Measurements from ENCODE around the gene FOXO1.

Gene FOXO1

GRCh38 chr13:40572961-40573360, 93.5 kb downstream of the FOXO1 start:
- DNase-seq: no peak

GRCh38 chr13:40571338-40571963, 95.0 kb downstream of the FOXO1 start:
- DNase-seq: no peak

GRCh38 chr13:40570930-40571329, 95.5 kb downstream of the FOXO1 start:
- DNase-seq: no peak

GRCh38 chr13:40569024-40569350, 97.5 kb downstream of the FOXO1 start:
- no peak for DNase-seq

GRCh38 chr13:40568246-40569023, 98.0 kb downstream of the FOXO1 start:
- DNase-seq: no peak

GRCh38 chr13:40566811-40567210, 99.6 kb downstream of the FOXO1 start:
- no peak for DNase-seq

- DNase-seq: no peak
Observed at GRCh38 chr13:40565282-40566148, 100.9 kb downstream of the FOXO1 start.

GRCh38 chr13:40564342-40565001, 102.0 kb downstream of the FOXO1 start:
- DNase-seq: no peak

GRCh38 chr13:40563350-40564125, 102.9 kb downstream of the FOXO1 start:
- no peak for DNase-seq

GRCh38 chr13:40562975-40563349, 103.5 kb downstream of the FOXO1 start:
- DNase-seq: no peak

- DNase-seq: no peak
Observed at GRCh38 chr13:40559915-40560314, 106.5 kb downstream of the FOXO1 start.

- DNase-seq: no peak
Observed at GRCh38 chr13:40558656-40559055, 107.8 kb downstream of the FOXO1 start.

- no peak for DNase-seq
Observed at GRCh38 chr13:40556453-40556852, 110.0 kb downstream of the FOXO1 start.

GRCh38 chr13:40553356-40553755, 113.1 kb downstream of the FOXO1 start:
- peak; percentile 49 for DNase-seq

- no peak for DNase-seq
Observed at GRCh38 chr13:40552895-40553294, 113.5 kb downstream of the FOXO1 start.

- DNase-seq: no peak
Observed at GRCh38 chr13:40550130-40550529, 116.3 kb downstream of the FOXO1 start.

- no peak for DNase-seq
Observed at GRCh38 chr13:40549500-40550094, 116.8 kb downstream of the FOXO1 start.

GRCh38 chr13:40547591-40548315, 118.7 kb downstream of the FOXO1 start:
- DNase-seq: no peak

GRCh38 chr13:40546047-40546446, 120.4 kb downstream of the FOXO1 start:
- no peak for DNase-seq

- peak; percentile 61 for DNase-seq
Observed at GRCh38 chr13:40540328-40541044, 126.0 kb downstream of the FOXO1 start.
